K562 (cell line): Measurements from ENCODE around the gene IFTAP. TPM values are rescaled to one million over a fixed set of nuclear protein-coding genes. Genes with fewer than 3 reads are reported as not detected.

Source experiments
- ATAC-seq: fragments of 200-7000 bp; cut with Tn5 transposase; 3 replicates; pipeline ENCODE4 v1.9.1; 2020; ENCODE audit warnings: moderate library complexity
- BruUV-seq: library from RNA; stranded (reverse); fragments of 400-500 nt; replicated peaks from 2 replicates; lab custom pipeline; 2021; lab: Mats Ljungman, UMichigan
- CTCF ChIA-PET: fragments of 300-600 bp; formaldehyde crosslinking; extraction: SDS; loops from one replicate; lab custom pipeline; 2021; ENCODE audit warnings: low intra/inter-chr PET ratio; lab: Yijun Ruan, JAX
- POLR2A ChIA-PET: fragments of 300-600, 350-650 bp; sonication (Branson Sonifier 250); formaldehyde crosslinking; extraction: SDS; loops from one replicate; lab custom pipeline; 2021; ENCODE audit warnings: antibody characterized with exemption, inconsistent platforms; lab: Yijun Ruan, JAX
- DNase-seq, 4 experiments: peaks; one replicate each; pipeline versions ENCODE4 v3.0.0 to v3.0.0-alpha.2; 2011 to 2018; ENCODE audit warnings: low spot score in 3 of 4, mixed read lengths in 3 of 4; ENCODE audit errors: extremely low read depth in 1 of 4
- FAIRE-seq: peaks from 2 replicates; lab custom pipeline; 2011; peaks lifted over from hg19 to GRCh38; lab: Jason Lieb, UNC
- H2AFZ ChIP-seq: 2 replicates; pipeline ENCODE4 v1.6.0; 2011; ENCODE audit warnings: low read depth, low read length, control low read depth, inconsistent platforms
- H3K27ac ChIP-seq: fragments of 200-600 bp; 3 replicates; pipeline ENCODE4 v1.8.0; 2011; ENCODE audit warnings: low read depth, mild to moderate bottlenecking, control low read depth, inconsistent platforms, low read length, moderate library complexity, mixed read lengths; ENCODE audit errors: extremely low read depth
- H3K27me3 ChIP-seq, 2 experiments: fragments of 300-600 bp in 1 of 2; 2 replicates in 1 of 2; 3 replicates in 1 of 2; pipeline versions ENCODE4 v1.6.0 to v1.8.0; 2011; ENCODE audit warnings: inconsistent platforms in 2 of 2, low read length in 2 of 2, mild to moderate bottlenecking in 1 of 2, mixed read lengths in 1 of 2, moderate library complexity in 1 of 2; ENCODE audit not compliant: control insufficient read depth in 2 of 2, insufficient read depth in 2 of 2
- H3K36me3 ChIP-seq: fragments of 300-600 bp; 3 replicates; pipeline ENCODE4 v1.8.0; 2011; ENCODE audit warnings: mild to moderate bottlenecking, low read length, inconsistent platforms; ENCODE audit not compliant: control insufficient read depth, insufficient read depth
- H3K4me1 ChIP-seq, 2 experiments: fragments of 200-600 bp in 1 of 2; replicated peaks in 1 of 2; 2 replicates in 1 of 2; 3 replicates in 1 of 2; pipeline versions ENCODE4 v1.5.1 to v1.8.0; 2011; ENCODE audit warnings: inconsistent platforms in 2 of 2, low read length in 2 of 2, mild to moderate bottlenecking in 1 of 2, mixed read lengths in 1 of 2, moderate library complexity in 1 of 2; ENCODE audit not compliant: control insufficient read depth in 2 of 2, insufficient read depth in 2 of 2
- H3K4me2 ChIP-seq: 2 replicates; pipeline ENCODE4 v1.6.1; 2011; ENCODE audit warnings: low read length, control low read depth, inconsistent platforms, mixed read lengths; ENCODE audit not compliant: insufficient read depth
- H3K4me3 ChIP-seq: fragments of 200-600 bp; sonication (generic), shearing (Covaris generic); 2 replicates; pipeline ENCODE4 v1.5.1; 2016; ENCODE audit warnings: control low read depth, inconsistent platforms
- H3K79me2 ChIP-seq: fragments of 200-600 bp; 3 replicates; pipeline ENCODE4 v1.8.0; 2011; ENCODE audit warnings: low read length, inconsistent platforms; ENCODE audit not compliant: control insufficient read depth, insufficient read depth
- H3K9ac ChIP-seq, 2 experiments: 2 replicates each; pipeline versions ENCODE4 v1.6.0 to v1.6.1; 2011; ENCODE audit warnings: low read depth in 2 of 2, low read length in 2 of 2, control low read depth in 1 of 2, inconsistent platforms in 1 of 2, mild to moderate bottlenecking in 1 of 2, mixed read lengths in 1 of 2; ENCODE audit not compliant: insufficient read depth in 1 of 2
- H3K9me1 ChIP-seq: one replicate; pipeline ENCODE4 v1.6.0; 2011; ENCODE audit warnings: inconsistent platforms, mild to moderate bottlenecking, low read length, moderate library complexity; ENCODE audit not compliant: control insufficient read depth, insufficient read depth
- H3K9me3 ChIP-seq: replicated peaks from 2 replicates; pipeline ENCODE4 v1.5.1; 2011; ENCODE audit warnings: low read depth, low read length, inconsistent platforms; ENCODE audit not compliant: control insufficient read depth, insufficient read depth
- H4K20me1 ChIP-seq: replicated peaks from 2 replicates; pipeline ENCODE4 v1.6.1; 2011; ENCODE audit warnings: low read length, inconsistent platforms, mixed read lengths; ENCODE audit not compliant: control insufficient read depth, insufficient read depth
- DMBX1 ChIP-seq: fragments of 250-450 bp; sonication (Bioruptor Pico); IDR thresholded peaks from 2 replicates; pipeline ENCODE4 v1.8.0; 2022; ENCODE audit warnings: inconsistent platforms, mild to moderate bottlenecking, moderate library complexity, borderline replicate concordance
- E2F1 ChIP-seq: sonication (generic); formaldehyde crosslinking; IDR thresholded peaks from 2 replicates; pipeline ENCODE4 v1.8.1; 2023; ENCODE audit warnings: mild to moderate bottlenecking, missing genetic modification reagents, moderate library complexity
- ETV5 ChIP-seq: sonication (generic); formaldehyde crosslinking; IDR thresholded peaks from 2 replicates; pipeline ENCODE4 v1.4.0; 2020; ENCODE audit warnings: low read depth, mild to moderate bottlenecking, missing genetic modification reagents
- MTA2 ChIP-seq: fragments of 450-650 bp; IDR thresholded peaks from 2 replicates; pipeline ENCODE4 v1.6.1; 2016; ENCODE audit warnings: low read depth
- NFYB ChIP-seq: IDR thresholded peaks from 2 replicates; pipeline ENCODE4 v1.6.1; 2011; ENCODE audit warnings: mild to moderate bottlenecking, moderate library complexity; ENCODE audit not compliant: insufficient read length; ENCODE audit errors: extremely low read depth
- PHTF2 ChIP-seq: fragments of 250-450 bp; sonication (Bioruptor Pico); IDR thresholded peaks from 2 replicates; pipeline ENCODE4 v1.5.0; 2021; ENCODE audit warnings: mild to moderate bottlenecking
- SLC30A9 ChIP-seq: fragments of 250-450 bp; sonication (Bioruptor Pico); IDR thresholded peaks from 2 replicates; pipeline ENCODE4 v1.8.0; 2022; ENCODE audit warnings: mild to moderate bottlenecking, moderate library complexity
- SMARCA5 ChIP-seq: fragments of 450-650 bp; IDR thresholded peaks from 2 replicates; pipeline ENCODE4 v1.6.1; 2016
- SREBF2 ChIP-seq: sonication (generic); formaldehyde crosslinking; IDR thresholded peaks from 2 replicates; pipeline ENCODE4 v1.4.0; 2020; ENCODE audit warnings: mild to moderate bottlenecking, missing genetic modification reagents
- TEAD4 ChIP-seq, 2 experiments: sonication (generic) in 1 of 2; formaldehyde crosslinking in 1 of 2; IDR thresholded peaks; 2 replicates each; pipeline versions ENCODE4 v1.6.1 to v1.8.0; 2012 to 2022; ENCODE audit warnings: borderline replicate concordance in 1 of 2, inconsistent platforms in 1 of 2, low read length in 1 of 2, mild to moderate bottlenecking in 1 of 2, missing genetic modification reagents in 1 of 2
- TRIM28 ChIP-seq: fragments of 450-650 bp; IDR thresholded peaks from 2 replicates; pipeline ENCODE4 v1.6.1; 2017
- ZNF347 ChIP-seq: fragments of 450-650 bp; formaldehyde crosslinking; IDR thresholded peaks from 2 replicates; pipeline ENCODE4 v1.4.0; 2020; ENCODE audit warnings: low read depth, mild to moderate bottlenecking, moderate library complexity
- ZNF41 ChIP-seq: fragments of 250-450 bp; sonication (Bioruptor Pico); conservative IDR thresholded peaks from 2 replicates; pipeline ENCODE4 v1.4.0; 2020; ENCODE audit warnings: mild to moderate bottlenecking
- WGBS: fragments of 100-300 bp; shearing (Covaris generic); methylation state at CpG from one replicate; pipeline ENCODE4 v1.1.6; 2016; ENCODE audit warnings: low coverage, mixed read lengths; ENCODE audit not compliant: insufficient coverage; ENCODE audit errors: missing lambda C conversion rate; 5-methylcytosine and 5-hydroxymethylcytosine counted together
- in situ Hi-C: fragments of 300-500 bp; cut with MboI; formaldehyde crosslinking; loops from 4 replicates; pipeline ENCODE4 v1.15.0; 2018; ENCODE audit warnings: inconsistent platforms, mixed read lengths
- intact Hi-C: fragments of 100-400 bp; cut with micrococcal nuclease; formaldehyde crosslinking; loops from 2 replicates; pipeline ENCODE4 v1.14.2; 2022
- polyA plus RNA-seq, 8 experiments: library from polyadenylated mRNA; depleted of rRNA in 4 of 8; stranded (reverse) in 5 of 8; unstranded in 3 of 8; fragments of >200 nt; fragmentation: Nextera tagmentation in 2 of 8; fragmentation: Illumina TruSeq in 1 of 8; extraction: Ambion mirVana in 2 of 8; extraction: Trizol in 1 of 8; gene quantifications; 2 replicates each; pipeline versions ENCODE4 v1.2.1 to v1.2.3, GENCODE V29; 2011 to 2014; ENCODE audit warnings: inconsistent platforms in 1 of 8, missing spikeins in 1 of 8
- total RNA-seq, 7 experiments: library from RNA; depleted of rRNA in 6 of 7; stranded (reverse); fragments of >200 nt in 6 of 7; fragmentation: Illumina TruSeq in 2 of 7; extraction: Trizol in 2 of 7; gene quantifications; 2 replicates each; pipeline versions ENCODE4 v1.2.1 to v1.2.3, GENCODE V29; 2011 to 2021; ENCODE audit warnings: low replicate concordance in 1 of 7
- TF ChIP-seq, protein P1 (sequence below): fragments of 250-450 bp; sonication (Bioruptor Pico); IDR thresholded peaks from 2 replicates; pipeline ENCODE4 v1.8.0; 2021; ENCODE audit warnings: moderate library complexity, mild to moderate bottlenecking, inconsistent platforms

IFTAP gene
- total and polyA plus RNA-seq, 9 of the 15 experiments (the other 6 are each of a cell fraction or from before 2014, with no cell fraction given), result 9.2 to 30.0 (median 17.0) TPM

- TF ChIP-seq NFYB, result no peak
- TF ChIP-seq SREBF2 (CRISPR knock-in tag), result no peak
- TF ChIP-seq, protein P1, sequence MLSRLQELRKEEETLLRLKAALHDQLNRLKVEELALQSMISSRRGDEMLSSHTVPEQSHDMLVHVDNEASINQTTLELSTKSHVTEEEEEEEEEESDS (CRISPR knock-in tag), result no peak
Measured at GRCh38 chr11:36695111-36695510, 100.8 kb downstream of the IFTAP start (continued).

DNA sequence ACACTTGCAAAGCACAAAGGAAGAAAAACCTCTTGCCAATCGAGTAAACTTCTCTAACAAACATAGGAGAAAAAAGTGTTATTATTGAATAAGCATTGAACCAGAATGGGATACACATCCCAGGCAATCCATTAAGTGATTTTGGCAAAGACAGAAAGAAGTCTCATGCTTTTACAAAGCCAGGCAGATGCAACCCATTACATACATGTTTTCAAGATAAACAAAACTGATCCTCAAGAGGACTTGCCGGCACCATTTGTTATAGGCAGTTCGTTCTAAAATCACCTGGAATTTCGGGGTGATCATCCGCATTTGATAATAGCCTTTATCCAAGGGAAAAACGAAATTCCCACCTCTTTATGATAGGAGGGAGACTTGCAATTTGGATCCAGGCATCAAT lies 101.3 kb downstream of the IFTAP start:
- no peak for FAIRE-seq
- WGBS, result under 1% methylated on average over 6 of the region's 6 CpGs
- TF ChIP-seq ZNF347 (CRISPR knock-in tag), result no peak
- TF ChIP-seq TEAD4 (IDR thresholded peaks at IDR 0.05; ENCODE audit: low read length), result no peak
- TF ChIP-seq TEAD4 (CRISPR knock-in tag; IDR thresholded peaks at IDR 0.05; ENCODE audit: borderline replicate concordance), result no peak
- no peak for TF ChIP-seq E2F1
- TF ChIP-seq TRIM28, result no peak
- TF ChIP-seq SMARCA5, result no peak
- no peak for TF ChIP-seq SLC30A9 (CRISPR knock-in tag)
- TF ChIP-seq MTA2, result no peak
- no peak for TF ChIP-seq DMBX1
- TF ChIP-seq ZNF41 (CRISPR knock-in tag), result no peak
- TF ChIP-seq PHTF2 (CRISPR knock-in tag), result no peak
- TF ChIP-seq ETV5, result no peak

More for the DNA sequence above, 101.3 kb downstream of the IFTAP start:
- H3K4me3 ChIP-seq, result no peak overlapping the region
- ChIA-PET CTCF (no interaction called here), POLR2A (interaction anchor here (1.0 kb wide), 1 partner anchor 9 kb away, joined by 3 read pairs; no protein-coding TSS in a partner anchor)
- peaks cover 4 to 22% of the 10 kb centered on the region in 2 experiments; a peak in 3 of 5 replicates for H3K27me3 ChIP-seq
- in situ Hi-C loops (no loop called here), intact Hi-C loops (no loop called here)
- no TSS peak for BruUV-seq
- H3K79me2 ChIP-seq, result no peaks in the 10 kb centered on the region
- DNase-seq (no peak), ATAC-seq (no peak)
- H3K27ac ChIP-seq, result no peak overlapping the region
- H3K4me2 ChIP-seq, result no peak overlapping the region
- no peaks in the 10 kb centered on the region for H3K9me3 ChIP-seq
- no peaks in the 10 kb centered on the region for H3K9me1 ChIP-seq
- H3K4me1 ChIP-seq, result no peaks in the 10 kb centered on the region
- no peak overlapping the region for H2AFZ ChIP-seq
- no peak overlapping the region for H3K9ac ChIP-seq
- H3K36me3 ChIP-seq, result no peaks in the 10 kb centered on the region
- no peaks in the 10 kb centered on the region for H4K20me1 ChIP-seq
